ENCODE results near the gene CORO1C. TPM values are rescaled to one million over a fixed set of nuclear protein-coding genes. Genes with fewer than 3 reads are reported as not detected.

The CORO1C gene
- total RNA-seq, 1 experiment from 2014 or later, result 138 TPM

GRCh38 chr12:108614041-108614440 lies 117.3 kb downstream of the CORO1C start (continued):
- no peak for TF ChIP-seq SRF (IDR thresholded peaks at IDR 0.05; ENCODE audit: low read depth)

DNA sequence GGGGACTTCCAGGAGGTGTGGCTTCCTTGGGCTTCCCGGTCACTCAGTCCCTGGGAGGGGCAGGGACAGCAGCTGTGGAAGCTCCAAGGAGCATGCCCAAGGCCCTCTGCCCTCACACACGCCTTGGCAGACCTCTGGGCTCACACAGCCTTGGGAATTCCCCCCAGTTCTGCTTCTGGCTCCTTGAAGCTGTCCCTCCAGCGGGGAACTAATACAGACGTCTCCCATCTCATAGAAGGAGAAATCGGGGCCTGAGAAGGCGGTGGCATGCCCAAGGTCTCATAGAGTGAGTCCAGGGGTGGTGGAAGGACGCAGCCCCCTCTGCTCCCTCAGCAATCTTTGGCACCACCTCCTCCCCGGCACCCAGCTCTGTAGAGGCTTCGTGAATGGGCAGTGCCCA lies 117.8 kb downstream of the CORO1C start:
- H3K9me3 ChIP-seq (ENCODE audit: control insufficient read depth in 1 of 2, insufficient read depth in 1 of 2, low read depth in 1 of 2, low read length in 2 of 2), result peaks cover 0 to 6% of the 10 kb centered on the region in 2 experiments; a peak in 1 of 4 replicates
- no peaks in the 10 kb centered on the region for H3K36me3 ChIP-seq (ENCODE audit: control insufficient read depth in 1 of 2, insufficient read depth in 2 of 2, low read length in 2 of 2)
- H3K27ac ChIP-seq (ENCODE audit: low read depth, low read length), result no peak overlapping the region
- H3K4me1 ChIP-seq (ENCODE audit: control insufficient read depth in 1 of 2, insufficient read depth in 2 of 2, low read length in 2 of 2), result peaks cover 15 to 29% of the 10 kb centered on the region in 2 experiments
- ATAC-seq (no peak), DNase-seq (ENCODE audit: low read depth, low spot score) (no peak)
- ChIA-PET RAD21 (ENCODE audit: low non-redundant PET in 1 of 2, low total read pairs in 2 of 2, uncharacterized antibody in 2 of 2, unreplicated experiment in 2 of 2) (no interaction called here), POLR2A (no interaction called here), CTCF (no interaction called here)
- H3K79me2 ChIP-seq (ENCODE audit: insufficient read depth, low read length), result no peaks in the 10 kb centered on the region
- no peak overlapping the region for H3K9ac ChIP-seq (ENCODE audit: low read length)
- H3K4me3 ChIP-seq (replicated peaks in 1 of 2; ENCODE audit: low read depth in 1 of 2, low read length in 2 of 2), result no peak overlapping the region
- BruUV-seq (replicated peaks), result no TSS peak
- TF ChIP-seq POLR2AphosphoS5 (IDR thresholded peaks at IDR 0.05; ENCODE audit: low read depth, low read length) (no peak), YY1 (IDR thresholded peaks at IDR 0.05; ENCODE audit: extremely low read depth, insufficient replicate concordance, low read depth, low read length) (no peak), EZH2 (IDR thresholded peaks at IDR 0.05) (no peak), ZNF274 (IDR thresholded peaks at IDR 0.05; ENCODE audit: low read depth, low read length) (no peak), POLR2A (IDR thresholded peaks at IDR 0.05; ENCODE audit: borderline replicate concordance, extremely low read depth, insufficient read depth, insufficient read length) (no peak), JUND (IDR thresholded peaks at IDR 0.05) (no peak), CEBPB (IDR thresholded peaks at IDR 0.05; ENCODE audit: low read depth) (no peak), EGR1 (IDR thresholded peaks at IDR 0.05; ENCODE audit: low read depth) (no peak), ATF3 (IDR thresholded peaks at IDR 0.05) (no peak), ZFX (IDR thresholded peaks at IDR 0.05) (no peak), TCF7L2 (IDR thresholded peaks at IDR 0.05; ENCODE audit: borderline replicate concordance, extremely low read depth, insufficient read depth, insufficient read length) (no peak), MAX (IDR thresholded peaks at IDR 0.05) (no peak), RAD21 (IDR thresholded peaks at IDR 0.05; ENCODE audit: low read depth) (no peak), ELF1 (IDR thresholded peaks at IDR 0.05; ENCODE audit: borderline replicate concordance, low read depth) (no peak), EZH2phosphoT487 (IDR thresholded peaks at IDR 0.05; ENCODE audit: borderline replicate concordance) (no peak), CBX3 (IDR thresholded peaks at IDR 0.05; ENCODE audit: low read depth) (no peak), SP1 (IDR thresholded peaks at IDR 0.05; ENCODE audit: low read depth) (no peak)
- TF ChIP-seq, protein P1, sequence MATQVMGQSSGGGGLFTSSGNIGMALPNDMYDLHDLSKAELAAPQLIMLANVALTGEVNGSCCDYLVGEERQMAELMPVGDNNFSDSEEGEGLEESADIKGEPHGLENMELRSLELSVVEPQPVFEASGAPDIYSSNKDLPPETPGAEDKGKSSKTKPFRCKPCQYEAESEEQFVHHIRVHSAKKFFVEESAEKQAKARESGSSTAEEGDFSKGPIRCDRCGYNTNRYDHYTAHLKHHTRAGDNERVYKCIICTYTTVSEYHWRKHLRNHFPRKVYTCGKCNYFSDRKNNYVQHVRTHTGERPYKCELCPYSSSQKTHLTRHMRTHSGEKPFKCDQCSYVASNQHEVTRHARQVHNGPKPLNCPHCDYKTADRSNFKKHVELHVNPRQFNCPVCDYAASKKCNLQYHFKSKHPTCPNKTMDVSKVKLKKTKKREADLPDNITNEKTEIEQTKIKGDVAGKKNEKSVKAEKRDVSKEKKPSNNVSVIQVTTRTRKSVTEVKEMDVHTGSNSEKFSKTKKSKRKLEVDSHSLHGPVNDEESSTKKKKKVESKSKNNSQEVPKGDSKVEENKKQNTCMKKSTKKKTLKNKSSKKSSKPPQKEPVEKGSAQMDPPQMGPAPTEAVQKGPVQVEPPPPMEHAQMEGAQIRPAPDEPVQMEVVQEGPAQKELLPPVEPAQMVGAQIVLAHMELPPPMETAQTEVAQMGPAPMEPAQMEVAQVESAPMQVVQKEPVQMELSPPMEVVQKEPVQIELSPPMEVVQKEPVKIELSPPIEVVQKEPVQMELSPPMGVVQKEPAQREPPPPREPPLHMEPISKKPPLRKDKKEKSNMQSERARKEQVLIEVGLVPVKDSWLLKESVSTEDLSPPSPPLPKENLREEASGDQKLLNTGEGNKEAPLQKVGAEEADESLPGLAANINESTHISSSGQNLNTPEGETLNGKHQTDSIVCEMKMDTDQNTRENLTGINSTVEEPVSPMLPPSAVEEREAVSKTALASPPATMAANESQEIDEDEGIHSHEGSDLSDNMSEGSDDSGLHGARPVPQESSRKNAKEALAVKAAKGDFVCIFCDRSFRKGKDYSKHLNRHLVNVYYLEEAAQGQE (IDR thresholded peaks at IDR 0.05; ENCODE audit: low read depth), result no peak
- no peaks in the 10 kb centered on the region for H3K9me2 ChIP-seq (ENCODE audit: insufficient read depth)
- no peaks in the 10 kb centered on the region for H3K27me3 ChIP-seq (ENCODE audit: insufficient read depth, low read length)
- intact Hi-C loops (cut with micrococcal nuclease), result loop anchor here (10.0 kb wide), 2 partner anchors 279 to 699 kb away; partner anchors contain the start of gene CMKLR1
- no peak overlapping the region for H2AFZ ChIP-seq (ENCODE audit: low read depth, low read length, poor library complexity, severe bottlenecking)
- peak overlapping the region; percentile 69; the same call in 1 of the 2 replicates for H3K4me2 ChIP-seq (ENCODE audit: low read length)
- H4K20me1 ChIP-seq (ENCODE audit: insufficient read depth), result no peaks in the 10 kb centered on the region

Measured in HCT116 (cell line).